ENCODE measurements around the gene PIK3C3. TPM values are rescaled to one million over a fixed set of nuclear protein-coding genes. Genes with fewer than 3 reads are reported as not detected.

PIK3C3 gene
- total RNA-seq, 1 experiment from 2014 or later, result 44.5 TPM

- DNase-seq (ENCODE audit: low spot score), result no peak
These were observed 171.6 kb downstream of the PIK3C3 start for GRCh38 chr18:42126586-42126985.

- DNase-seq (ENCODE audit: low spot score), result no peak
These were observed 176.3 kb downstream of the PIK3C3 start for GRCh38 chr18:42131066-42131929.

- no peak for DNase-seq (ENCODE audit: low spot score)
These were observed 176.9 kb downstream of the PIK3C3 start for GRCh38 chr18:42131930-42132244.

All from H4 (cell line).